ENCODE measurements around the gene SLC22A6. TPM values are rescaled to one million over a fixed set of nuclear protein-coding genes. Genes with fewer than 3 reads are reported as not detected.
"Not testable (repeated sequence)": the region's sequence is repeated elsewhere in the genome, so short reads cannot be mapped to it uniquely, and the experiment has no call there.

SLC22A6 gene
- total RNA-seq, 1 donor from 2014 or later: not detected

DNA sequence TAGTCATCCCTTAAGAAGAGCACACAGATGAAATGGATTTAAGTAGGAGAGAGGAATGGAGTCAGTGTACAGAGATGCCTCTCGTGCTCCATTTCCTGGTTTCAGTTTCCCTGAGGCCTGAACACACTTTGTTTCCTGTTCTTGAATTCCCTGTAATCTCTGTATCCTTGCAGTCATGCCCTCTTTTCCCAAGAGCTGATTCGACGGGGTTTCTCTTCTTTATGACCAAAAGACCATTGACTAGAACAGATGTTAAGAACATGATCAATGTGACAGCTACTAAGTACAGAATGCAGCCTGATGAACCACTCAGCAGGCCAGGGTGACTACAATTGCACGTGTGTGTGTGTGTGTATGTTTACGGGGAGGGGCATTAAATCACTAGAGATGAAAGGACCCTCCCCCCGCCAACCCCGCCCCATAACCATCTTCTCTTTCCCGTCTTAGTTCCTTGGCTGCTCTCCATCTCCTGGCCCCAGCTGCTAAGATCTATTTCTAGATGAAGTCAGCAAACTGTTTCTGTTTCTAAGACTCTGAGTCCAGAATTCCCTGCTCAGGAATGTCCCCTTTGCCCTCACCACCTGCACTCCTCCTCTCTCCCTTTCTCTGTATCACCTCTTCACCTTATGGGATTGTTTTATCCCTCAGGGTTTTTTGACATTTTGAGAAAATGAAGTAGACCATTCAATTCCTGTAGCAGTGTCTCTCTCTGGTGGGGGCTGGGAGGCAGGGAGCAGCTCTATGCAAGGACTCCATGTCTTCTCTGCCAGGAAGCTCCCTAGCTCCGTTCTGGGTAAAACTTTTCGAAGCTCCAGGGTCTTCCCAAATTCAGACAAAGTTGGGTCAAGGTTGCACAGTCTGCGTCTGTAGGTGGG lies 26.0 kb downstream of the SLC22A6 start:
- no peak overlapping the region for H3K4me3 Mint-ChIP-seq (ENCODE audit: low read depth)
- no peak for DNase-seq (ENCODE audit: low spot score, unreplicated experiment)

DNA sequence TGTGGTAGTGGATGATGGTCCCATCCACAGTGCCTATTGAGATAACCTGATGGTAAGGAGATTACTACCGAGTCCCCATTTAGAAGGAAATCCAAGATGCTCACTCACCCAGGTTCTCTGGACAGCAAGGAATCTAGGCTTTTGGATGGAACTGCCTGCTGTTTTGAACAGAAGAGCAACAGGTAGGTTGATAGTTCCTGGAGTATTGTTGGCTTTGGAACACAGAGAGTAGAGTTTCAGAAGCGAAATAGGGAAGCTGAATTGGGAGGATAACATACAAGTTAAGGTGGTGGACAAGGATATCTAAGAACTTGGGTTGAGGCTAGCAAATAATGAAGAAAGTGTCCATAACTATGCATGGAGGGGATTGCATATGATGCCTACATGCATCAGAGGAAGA lies 27.6 kb downstream of the SLC22A6 start:
- DNase-seq (ENCODE audit: low spot score, unreplicated experiment): no peak
- H3K9me3 Mint-ChIP-seq (ENCODE audit: low read depth): no peaks in the 10 kb centered on the region
- H3K36me3 Mint-ChIP-seq (ENCODE audit: insufficient read depth): no peaks in the 10 kb centered on the region
- no peak overlapping the region for H3K27ac Mint-ChIP-seq
- no peaks in the 10 kb centered on the region for H3K27me3 Mint-ChIP-seq
- no peak overlapping the region for H3K4me3 Mint-ChIP-seq (ENCODE audit: low read depth)
- TF ChIP-seq, protein P1, sequence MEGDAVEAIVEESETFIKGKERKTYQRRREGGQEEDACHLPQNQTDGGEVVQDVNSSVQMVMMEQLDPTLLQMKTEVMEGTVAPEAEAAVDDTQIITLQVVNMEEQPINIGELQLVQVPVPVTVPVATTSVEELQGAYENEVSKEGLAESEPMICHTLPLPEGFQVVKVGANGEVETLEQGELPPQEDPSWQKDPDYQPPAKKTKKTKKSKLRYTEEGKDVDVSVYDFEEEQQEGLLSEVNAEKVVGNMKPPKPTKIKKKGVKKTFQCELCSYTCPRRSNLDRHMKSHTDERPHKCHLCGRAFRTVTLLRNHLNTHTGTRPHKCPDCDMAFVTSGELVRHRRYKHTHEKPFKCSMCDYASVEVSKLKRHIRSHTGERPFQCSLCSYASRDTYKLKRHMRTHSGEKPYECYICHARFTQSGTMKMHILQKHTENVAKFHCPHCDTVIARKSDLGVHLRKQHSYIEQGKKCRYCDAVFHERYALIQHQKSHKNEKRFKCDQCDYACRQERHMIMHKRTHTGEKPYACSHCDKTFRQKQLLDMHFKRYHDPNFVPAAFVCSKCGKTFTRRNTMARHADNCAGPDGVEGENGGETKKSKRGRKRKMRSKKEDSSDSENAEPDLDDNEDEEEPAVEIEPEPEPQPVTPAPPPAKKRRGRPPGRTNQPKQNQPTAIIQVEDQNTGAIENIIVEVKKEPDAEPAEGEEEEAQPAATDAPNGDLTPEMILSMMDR (IDR thresholded peaks at IDR 0.05; ENCODE audit: unreplicated experiment): no peak
- H3K4me1 Mint-ChIP-seq (ENCODE audit: low read depth): peaks cover 7% of the 10 kb centered on the region

More for the DNA sequence above, 26.0 kb downstream of the SLC22A6 start:
- H3K4me1 Mint-ChIP-seq (ENCODE audit: low read depth): peaks cover 9% of the 10 kb centered on the region
- TF ChIP-seq, protein P1 (IDR thresholded peaks at IDR 0.05; ENCODE audit: unreplicated experiment): no peak
- no peaks in the 10 kb centered on the region for H3K36me3 Mint-ChIP-seq (ENCODE audit: insufficient read depth)
- no peak overlapping the region for H3K27ac Mint-ChIP-seq
- H3K27me3 Mint-ChIP-seq: no peaks in the 10 kb centered on the region
- H3K9me3 Mint-ChIP-seq (ENCODE audit: low read depth): no peaks in the 10 kb centered on the region

DNA sequence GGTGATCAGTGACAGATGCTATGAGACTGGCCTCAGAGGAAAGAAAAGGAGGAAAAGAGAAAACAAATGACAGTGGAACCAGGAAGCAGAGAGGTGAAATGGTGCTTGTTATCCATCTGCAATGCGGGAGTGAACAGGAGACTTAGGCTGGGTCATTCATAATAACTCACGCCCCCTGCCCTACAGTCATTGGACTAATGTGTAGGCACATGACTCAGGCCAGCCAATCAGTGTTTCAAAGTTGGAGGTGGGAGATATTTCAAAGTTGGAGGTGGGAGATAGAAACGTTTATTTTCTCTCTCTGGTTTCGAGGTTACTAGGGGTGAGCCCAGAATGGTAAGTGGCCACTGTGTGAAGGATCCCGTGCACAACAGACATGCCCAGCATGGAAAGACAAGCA lies 30.3 kb downstream of the SLC22A6 start:
- H3K4me3 Mint-ChIP-seq (ENCODE audit: low read depth): no peak overlapping the region
- H3K36me3 Mint-ChIP-seq (ENCODE audit: insufficient read depth): no peaks in the 10 kb centered on the region
- H3K27me3 Mint-ChIP-seq: no peaks in the 10 kb centered on the region
- H3K27ac Mint-ChIP-seq: no peak overlapping the region
- H3K4me1 Mint-ChIP-seq (ENCODE audit: low read depth): peaks cover 7% of the 10 kb centered on the region
- H3K9me3 Mint-ChIP-seq (ENCODE audit: low read depth): no peaks in the 10 kb centered on the region
- no peak for DNase-seq (ENCODE audit: low spot score, unreplicated experiment)
- TF ChIP-seq, protein P1 (IDR thresholded peaks at IDR 0.05; ENCODE audit: unreplicated experiment): no peak

DNA sequence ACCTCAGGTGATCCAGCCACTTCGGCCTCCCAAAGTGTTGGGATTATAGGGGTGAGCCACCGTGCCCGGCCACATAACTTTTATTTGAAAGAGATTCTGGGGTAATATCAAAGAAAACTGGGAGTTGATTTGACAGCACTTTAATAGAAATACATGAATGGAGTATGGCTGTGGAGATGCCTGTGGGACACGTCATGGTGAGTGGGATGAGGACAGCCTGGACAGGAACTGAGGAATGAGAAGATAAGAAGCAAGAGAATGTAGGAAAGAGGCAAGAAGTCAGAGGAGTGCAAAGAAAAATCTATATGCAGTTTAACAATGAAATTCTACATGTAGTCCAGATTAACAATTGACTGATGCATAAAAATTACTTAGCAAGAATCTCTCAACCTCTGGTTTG lies 31.0 kb downstream of the SLC22A6 start:
- Mint-ChIP-seq H3K9me3 (ENCODE audit: low read depth) (no peaks in the 10 kb centered on the region), H3K27me3 (no peaks in the 10 kb centered on the region), H3K36me3 (ENCODE audit: insufficient read depth) (no peaks in the 10 kb centered on the region), H3K4me3 (ENCODE audit: low read depth) (no peak overlapping the region), H3K27ac (no peak overlapping the region), H3K4me1 (ENCODE audit: low read depth) (peaks cover 3% of the 10 kb centered on the region)
- TF ChIP-seq, protein P1 (IDR thresholded peaks at IDR 0.05; ENCODE audit: unreplicated experiment): no peak
- DNase-seq (ENCODE audit: low spot score, unreplicated experiment): no peak

GRCh38 chr11:62948765-62949320 lies 35.9 kb downstream of the SLC22A6 start:
- TF ChIP-seq, protein P1 (IDR thresholded peaks at IDR 0.05; ENCODE audit: unreplicated experiment): no peak
- Mint-ChIP-seq H3K27me3 (no peaks in the 10 kb centered on the region), H3K27ac (no peak overlapping the region), H3K4me1 (ENCODE audit: low read depth) (no peaks in the 10 kb centered on the region), H3K9me3 (ENCODE audit: low read depth) (no peaks in the 10 kb centered on the region), H3K36me3 (ENCODE audit: insufficient read depth) (no peaks in the 10 kb centered on the region), H3K4me3 (ENCODE audit: low read depth) (no peak overlapping the region)
- DNase-seq (ENCODE audit: low spot score, unreplicated experiment): no peak

DNA sequence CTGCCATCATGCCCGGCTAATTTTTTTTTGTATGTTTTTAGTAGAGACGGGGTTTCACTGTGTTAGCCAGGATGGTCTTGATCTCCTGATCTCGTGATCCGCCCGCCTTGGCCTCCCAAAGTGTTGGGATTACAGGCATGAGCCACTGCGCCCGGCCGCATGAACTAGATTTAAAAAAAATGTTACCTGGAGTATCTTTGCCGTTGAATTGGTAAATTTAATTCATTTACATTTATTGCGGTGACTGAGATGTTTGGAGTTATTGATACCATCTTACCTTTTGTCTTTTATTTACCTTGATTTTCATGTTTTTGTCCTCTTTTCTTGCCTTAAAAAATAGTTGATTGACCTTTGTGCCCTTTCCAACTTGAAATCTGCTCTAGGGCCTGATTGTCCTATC lies 39.2 kb downstream of the SLC22A6 start:
- not testable (repeated sequence) for H3K4me3 Mint-ChIP-seq (ENCODE audit: low read depth); H3K4me1 Mint-ChIP-seq (ENCODE audit: low read depth); H3K27me3 Mint-ChIP-seq; H3K9me3 Mint-ChIP-seq (ENCODE audit: low read depth); H3K27ac Mint-ChIP-seq; H3K36me3 Mint-ChIP-seq (ENCODE audit: insufficient read depth); DNase-seq (ENCODE audit: low spot score, unreplicated experiment)

- H3K4me1 Mint-ChIP-seq (ENCODE audit: low read depth); H3K27ac Mint-ChIP-seq; H3K9me3 Mint-ChIP-seq (ENCODE audit: low read depth); DNase-seq (ENCODE audit: low spot score, unreplicated experiment); H3K36me3 Mint-ChIP-seq (ENCODE audit: insufficient read depth); H3K4me3 Mint-ChIP-seq (ENCODE audit: low read depth); H3K27me3 Mint-ChIP-seq: not testable (repeated sequence)
Measured at GRCh38 chr11:62937528-62937927, 47.2 kb downstream of the SLC22A6 start.
